PC-3 (cell line): ENCODE data around the gene ACBD7. TPM values are rescaled to one million over a fixed set of nuclear protein-coding genes. Genes with fewer than 3 reads are reported as not detected.

Experiments used
- ATAC-seq: fragments of 200-7000 bp; cut with Tn5 transposase; 2 replicates; pipeline ENCODE4 v1.9.1; 2020; ENCODE audit warnings: mild to moderate bottlenecking, moderate library complexity
- BruUV-seq: library from RNA; stranded (reverse); fragments of 400-500 nt; replicated peaks from 2 replicates; lab custom pipeline; 2021; lab: Mats Ljungman, UMichigan
- CTCF ChIA-PET: fragments of 300-600 bp; sonication (Branson Sonifier 250); formaldehyde crosslinking; loops from one replicate; lab custom pipeline; 2022; ENCODE audit warnings: antibody characterized with exemption; lab: Charles Lee
- POLR2A ChIA-PET: fragments of 300-600 bp; sonication (Branson Sonifier 250); formaldehyde crosslinking; loops from one replicate; lab custom pipeline; 2022; ENCODE audit warnings: antibody characterized with exemption; ENCODE audit not compliant: unreplicated experiment; lab: Charles Lee
- DNase-seq: peaks from one replicate; pipeline ENCODE4 v3.0.0-alpha.2; 2015
- H2AFZ ChIP-seq: fragments of 300-600 bp; sonication (generic); 2 replicates; pipeline ENCODE4 v1.6.0; 2016; ENCODE audit warnings: antibody characterized with exemption, low read length
- H3F3A ChIP-seq: fragments of 300-600 bp; sonication (generic); one replicate; pipeline ENCODE4 v1.6.0; 2017; ENCODE audit warnings: antibody characterized with exemption, low read length, control low read depth, mild to moderate bottlenecking; ENCODE audit not compliant: unreplicated experiment
- H3K27ac ChIP-seq: fragments of 300-600 bp; sonication (generic); 2 replicates; pipeline ENCODE4 v1.5.1; 2016; ENCODE audit warnings: mild to moderate bottlenecking, low read length
- H3K27me3 ChIP-seq: fragments of 300-600 bp; sonication (generic); 2 replicates; pipeline ENCODE4 v1.6.1; 2016; ENCODE audit warnings: low read length, mixed read lengths
- H3K36me3 ChIP-seq: fragments of 300-600 bp; sonication (generic); 2 replicates; pipeline ENCODE4 v1.6.1; 2016; ENCODE audit warnings: low read depth, mixed run types, low read length, mixed read lengths
- H3K4me1 ChIP-seq: fragments of 300-600 bp; sonication (generic); 2 replicates; pipeline ENCODE4 v1.5.1; 2016; ENCODE audit warnings: low read length; ENCODE audit not compliant: insufficient read depth
- H3K4me2 ChIP-seq: fragments of 300-600 bp; sonication (generic); 2 replicates; pipeline ENCODE4 v1.6.0; 2016; ENCODE audit warnings: low read length
- H3K4me3 ChIP-seq: fragments of 300-600 bp; sonication (generic); 2 replicates; pipeline ENCODE4 v1.5.1; 2016; ENCODE audit warnings: mild to moderate bottlenecking, low read length, mixed read lengths
- H3K79me2 ChIP-seq: fragments of 300-600 bp; sonication (generic); 2 replicates; pipeline ENCODE4 v1.6.1; 2017; ENCODE audit warnings: low read length, mixed read lengths
- H3K9ac ChIP-seq: fragments of 300-600 bp; sonication (generic); 2 replicates; pipeline ENCODE4 v1.6.0; 2016; ENCODE audit warnings: mild to moderate bottlenecking, low read length
- H3K9me2 ChIP-seq: fragments of 300-600 bp; sonication (generic); replicated peaks from 2 replicates; pipeline ENCODE4 v1.6.1; 2016; ENCODE audit warnings: mixed run types, low read length, mixed read lengths
- H3K9me3 ChIP-seq: fragments of 300-600 bp; sonication (generic); 2 replicates; pipeline ENCODE4 v1.6.1; 2016; ENCODE audit warnings: low read length, mixed read lengths
- H4K20me1 ChIP-seq: fragments of 300-600 bp; sonication (generic); 2 replicates; pipeline ENCODE4 v1.6.1; 2016; ENCODE audit warnings: low read length, mixed read lengths
- EZH2 ChIP-seq: fragments of 300-600 bp; sonication (generic); IDR thresholded peaks from one replicate; pipeline ENCODE4 v1.6.1; 2017; ENCODE audit warnings: antibody characterized with exemption, mild to moderate bottlenecking, low read length; ENCODE audit not compliant: unreplicated experiment
- EZH2phosphoT487 ChIP-seq: fragments of 300-600 bp; sonication (generic); IDR thresholded peaks from 2 replicates; pipeline ENCODE4 v1.6.1; 2018; ENCODE audit warnings: mild to moderate bottlenecking, antibody characterized with exemption, low read length, borderline replicate concordance
- intact Hi-C: fragments of 100-400 bp; cut with micrococcal nuclease; formaldehyde crosslinking; loops from 2 replicates; pipeline ENCODE4 v1.9.0; 2023
- total RNA-seq: library from RNA; depleted of rRNA; stranded (reverse); fragments of >200 nt; gene quantifications from 2 replicates; pipeline ENCODE4 v1.2.3, GENCODE V29; 2014
- TF ChIP-seq, protein P1 (sequence below): fragments of 300-600 bp; sonication (generic); conservative IDR thresholded peaks from 2 replicates; pipeline ENCODE4 v1.5.1; 2017; ENCODE audit warnings: antibody characterized with exemption, low read depth, mild to moderate bottlenecking, low read length

ACBD7 gene
- total RNA-seq, 1 experiment from 2014 or later = 5.4 TPM

DNA sequence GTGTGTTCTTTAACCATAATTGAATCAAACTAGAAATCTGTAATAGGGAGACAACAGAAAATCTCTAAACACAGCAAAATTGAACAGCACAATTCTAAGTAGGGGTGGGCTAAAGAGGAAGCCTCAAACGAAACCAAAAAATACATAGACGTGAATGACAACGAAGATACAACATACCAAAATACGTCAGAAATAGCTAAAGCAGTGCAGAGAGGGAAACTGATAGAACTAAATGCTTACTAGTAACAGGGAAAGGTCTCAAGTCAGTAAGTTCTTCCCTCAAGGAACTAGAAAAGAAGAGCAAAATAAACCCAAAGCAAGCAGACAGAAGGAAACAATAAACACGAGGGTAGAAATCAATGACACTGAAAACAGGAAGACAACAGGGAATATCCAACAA lies 27.6 kb upstream of the ACBD7 start:
- CTCF ChIA-PET = no interaction called here
- no TSS peak for BruUV-seq
- H3K9ac ChIP-seq = no peak overlapping the region

GRCh38 chr10:15113766-15114165 lies 25.2 kb upstream of the ACBD7 start:
- H3K79me2 ChIP-seq = no peaks in the 10 kb centered on the region
- H3K4me3 ChIP-seq = no peak overlapping the region
- intact Hi-C loops = no loop called here
- no peak for ATAC-seq
- H3K36me3 ChIP-seq = peaks cover 7% of the 10 kb centered on the region
- no peaks in the 10 kb centered on the region for H3K9me2 ChIP-seq
- H2AFZ ChIP-seq = no peak overlapping the region
- no peak overlapping the region for H3K4me2 ChIP-seq
- H3K4me1 ChIP-seq = no peaks in the 10 kb centered on the region
- ChIA-PET CTCF (interaction anchor here (0.6 kb wide), 1 partner anchor 284 kb away, joined by 4 read pairs; no protein-coding TSS in a partner anchor), POLR2A (no interaction called here)
- H4K20me1 ChIP-seq = no peaks in the 10 kb centered on the region
- no TSS peak for BruUV-seq
- no peak overlapping the region for H3K27ac ChIP-seq
- TF ChIP-seq EZH2phosphoT487 (no peak), EZH2 (no peak)
- TF ChIP-seq, protein P1, sequence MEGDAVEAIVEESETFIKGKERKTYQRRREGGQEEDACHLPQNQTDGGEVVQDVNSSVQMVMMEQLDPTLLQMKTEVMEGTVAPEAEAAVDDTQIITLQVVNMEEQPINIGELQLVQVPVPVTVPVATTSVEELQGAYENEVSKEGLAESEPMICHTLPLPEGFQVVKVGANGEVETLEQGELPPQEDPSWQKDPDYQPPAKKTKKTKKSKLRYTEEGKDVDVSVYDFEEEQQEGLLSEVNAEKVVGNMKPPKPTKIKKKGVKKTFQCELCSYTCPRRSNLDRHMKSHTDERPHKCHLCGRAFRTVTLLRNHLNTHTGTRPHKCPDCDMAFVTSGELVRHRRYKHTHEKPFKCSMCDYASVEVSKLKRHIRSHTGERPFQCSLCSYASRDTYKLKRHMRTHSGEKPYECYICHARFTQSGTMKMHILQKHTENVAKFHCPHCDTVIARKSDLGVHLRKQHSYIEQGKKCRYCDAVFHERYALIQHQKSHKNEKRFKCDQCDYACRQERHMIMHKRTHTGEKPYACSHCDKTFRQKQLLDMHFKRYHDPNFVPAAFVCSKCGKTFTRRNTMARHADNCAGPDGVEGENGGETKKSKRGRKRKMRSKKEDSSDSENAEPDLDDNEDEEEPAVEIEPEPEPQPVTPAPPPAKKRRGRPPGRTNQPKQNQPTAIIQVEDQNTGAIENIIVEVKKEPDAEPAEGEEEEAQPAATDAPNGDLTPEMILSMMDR = no peak
- no peaks in the 10 kb centered on the region for H3F3A ChIP-seq
- H3K9ac ChIP-seq = no peak overlapping the region
- no peak for DNase-seq
- no peaks in the 10 kb centered on the region for H3K27me3 ChIP-seq
- no peaks in the 10 kb centered on the region for H3K9me3 ChIP-seq

More for the DNA sequence above, 27.6 kb upstream of the ACBD7 start:
- no peaks in the 10 kb centered on the region for H3K9me3 ChIP-seq
- intact Hi-C loops = no loop called here
- H3K4me1 ChIP-seq = peaks cover 12% of the 10 kb centered on the region
- peaks cover 15% of the 10 kb centered on the region for H3K36me3 ChIP-seq
- no peaks in the 10 kb centered on the region for H3K9me2 ChIP-seq
- H4K20me1 ChIP-seq = no peaks in the 10 kb centered on the region
- H3K27ac ChIP-seq = no peak overlapping the region
- no peak overlapping the region for H2AFZ ChIP-seq
- no peaks in the 10 kb centered on the region for H3K79me2 ChIP-seq
- no peak for TF ChIP-seq EZH2phosphoT487
- TF ChIP-seq, protein P1 = no peak
- DNase-seq (no peak), ATAC-seq (no peak)
- H3F3A ChIP-seq = no peaks in the 10 kb centered on the region
- H3K27me3 ChIP-seq = no peaks in the 10 kb centered on the region
- H3K4me3 ChIP-seq = no peak overlapping the region
- POLR2A ChIA-PET = no interaction called here
- H3K4me2 ChIP-seq = no peak overlapping the region

DNA sequence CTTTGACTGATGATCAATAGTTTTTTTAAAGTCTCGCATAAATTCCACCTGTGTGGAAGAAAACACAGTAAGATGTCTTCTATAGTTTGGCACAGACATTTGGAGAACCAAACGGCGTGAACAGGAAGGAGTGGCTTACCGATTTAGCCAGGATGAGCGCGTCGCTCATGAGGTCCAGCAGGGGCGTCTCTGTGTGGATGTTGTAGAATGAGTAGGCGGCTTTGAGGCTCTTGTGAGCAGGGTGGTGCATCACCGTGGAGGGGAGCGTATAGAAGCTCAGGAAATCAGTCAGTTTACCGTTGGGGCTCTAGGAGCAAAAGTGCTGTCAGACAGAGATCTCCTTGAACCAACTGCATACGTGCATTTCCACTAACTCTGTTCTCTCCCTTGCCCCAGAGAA lies 24.1 kb upstream of the ACBD7 start:
- Histone ChIP-seq H3K27ac (no peak overlapping the region), H4K20me1 (no peaks in the 10 kb centered on the region), H3K79me2 (no peaks in the 10 kb centered on the region), H3K27me3 (no peaks in the 10 kb centered on the region), H3K4me3 (no peak overlapping the region), H2AFZ (no peak overlapping the region), H3K36me3 (peaks cover 4% of the 10 kb centered on the region; the same call in 1 of the 2 replicates), H3K9ac (no peak overlapping the region), H3K4me2 (no peak overlapping the region), H3K9me3 (no peaks in the 10 kb centered on the region), H3K9me2 (no peaks in the 10 kb centered on the region), H3F3A (no peaks in the 10 kb centered on the region), H3K4me1 (no peaks in the 10 kb centered on the region)
- BruUV-seq = no TSS peak
- ChIA-PET POLR2A (no interaction called here), CTCF (no interaction called here)
- no peak for TF ChIP-seq EZH2phosphoT487
- no peak for DNase-seq
- intact Hi-C loops = no loop called here
- ATAC-seq = no peak
